Measurements from ENCODE around the gene ZNF358.

DNA sequence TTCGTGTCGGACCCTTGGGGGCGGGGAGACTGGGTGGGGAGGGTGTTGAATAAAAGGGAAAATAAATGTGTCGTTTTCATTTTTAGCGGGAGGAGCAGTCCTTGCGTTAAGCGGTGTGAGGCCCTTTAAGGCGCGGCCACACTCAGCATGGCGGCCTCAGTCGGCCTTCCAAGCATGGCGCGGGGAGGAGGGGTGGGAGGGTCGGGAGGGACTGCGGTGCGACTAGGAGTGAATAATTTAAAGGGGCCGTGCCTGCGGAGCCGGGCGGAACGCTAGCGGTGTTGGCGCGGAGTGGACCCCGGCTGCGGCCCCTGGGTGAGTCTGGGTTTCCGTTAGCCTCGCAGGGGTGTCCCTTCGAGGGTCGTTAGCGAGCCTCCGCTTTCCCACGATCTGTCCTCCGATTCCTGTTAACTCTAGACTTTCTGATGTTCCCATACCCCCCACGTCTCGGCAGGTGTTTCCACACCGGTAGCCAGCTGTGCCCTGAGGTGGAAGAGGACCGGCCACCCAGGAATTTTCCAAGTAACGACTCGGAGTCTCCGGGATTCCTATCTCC lies 18.1 kb downstream of the ZNF358 start:
- TF ChIP-seq POLR2AphosphoS5 (IDR thresholded peaks at IDR 0.05), result peak; percentile 83 to 94
- TF ChIP-seq, protein P1, sequence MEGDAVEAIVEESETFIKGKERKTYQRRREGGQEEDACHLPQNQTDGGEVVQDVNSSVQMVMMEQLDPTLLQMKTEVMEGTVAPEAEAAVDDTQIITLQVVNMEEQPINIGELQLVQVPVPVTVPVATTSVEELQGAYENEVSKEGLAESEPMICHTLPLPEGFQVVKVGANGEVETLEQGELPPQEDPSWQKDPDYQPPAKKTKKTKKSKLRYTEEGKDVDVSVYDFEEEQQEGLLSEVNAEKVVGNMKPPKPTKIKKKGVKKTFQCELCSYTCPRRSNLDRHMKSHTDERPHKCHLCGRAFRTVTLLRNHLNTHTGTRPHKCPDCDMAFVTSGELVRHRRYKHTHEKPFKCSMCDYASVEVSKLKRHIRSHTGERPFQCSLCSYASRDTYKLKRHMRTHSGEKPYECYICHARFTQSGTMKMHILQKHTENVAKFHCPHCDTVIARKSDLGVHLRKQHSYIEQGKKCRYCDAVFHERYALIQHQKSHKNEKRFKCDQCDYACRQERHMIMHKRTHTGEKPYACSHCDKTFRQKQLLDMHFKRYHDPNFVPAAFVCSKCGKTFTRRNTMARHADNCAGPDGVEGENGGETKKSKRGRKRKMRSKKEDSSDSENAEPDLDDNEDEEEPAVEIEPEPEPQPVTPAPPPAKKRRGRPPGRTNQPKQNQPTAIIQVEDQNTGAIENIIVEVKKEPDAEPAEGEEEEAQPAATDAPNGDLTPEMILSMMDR (IDR thresholded peaks at IDR 0.05), result no peak

All from esophagus muscularis mucosa (tissue), 3 donors.